Measurements from ENCODE around the gene UBE2S. TPM values are rescaled to one million over a fixed set of nuclear protein-coding genes. Genes with fewer than 3 reads are reported as not detected.

UBE2S gene
- total and polyA plus RNA-seq, 10 of the 15 experiments (the other 5 are each of a cell fraction or from before 2014, with no cell fraction given) = 2.3 to 640 (median 127) TPM

- ChIA-PET RAD21 (ENCODE audit: unreplicated experiment) (no interaction called here), CTCF (no interaction called here), SMC1A (ENCODE audit: uncharacterized antibody, unreplicated experiment) (no interaction called here), POLR2A (no interaction called here)
- Histone ChIP-seq H3K4me1 (ENCODE audit: control insufficient read depth, insufficient read depth, low read length) (no peaks in the 10 kb centered on the region), H3K4me2 (ENCODE audit: control insufficient read depth, insufficient read depth) (no peak overlapping the region), H3K4me3 (no peak overlapping the region), H3K9me3 (replicated peaks; ENCODE audit: control insufficient read depth, insufficient read depth, low read length) (no peaks in the 10 kb centered on the region), H3K36me3 (ENCODE audit: control insufficient read depth in 2 of 2, insufficient read depth in 2 of 2, low read length in 1 of 2) (peaks cover 0 to 3% of the 10 kb centered on the region in 2 experiments; a peak in 2 of 4 replicates), H4K20me1 (ENCODE audit: control insufficient read depth, insufficient read depth) (peaks cover 4% of the 10 kb centered on the region; the same call in 1 of the 2 replicates), H3K27ac (ENCODE audit: control insufficient read depth, insufficient read depth) (no peak overlapping the region), H2AFZ (ENCODE audit: control insufficient read depth, low read depth, low read length) (no peak overlapping the region), H3K27me3 (replicated peaks in 1 of 2; ENCODE audit: control insufficient read depth in 2 of 2, insufficient read depth in 2 of 2, low read length in 1 of 2) (no peaks in the 10 kb centered on the region; a peak in 2 of 4 replicates), H3K9ac (ENCODE audit: control insufficient read depth, insufficient read depth, low read length) (no peak overlapping the region), H3K79me2 (ENCODE audit: control insufficient read depth, insufficient read depth, low read length) (no peaks in the 10 kb centered on the region)
- intact Hi-C loops (cut with micrococcal nuclease; ENCODE audit: unreplicated experiment) = no loop called here
- FAIRE-seq (no peak), ATAC-seq (no peak), DNase-seq (ENCODE audit: low read depth, low spot score) (no peak)
- in situ Hi-C loops (cut with MboI) = no loop called here
- no TSS peak for BruUV-seq (replicated peaks)
- WGBS (ENCODE audit: insufficient coverage, insufficient replicate concordance, low lambda C conversion rate, missing lambda C conversion rate) = 51% methylated on average over 13 of the region's 16 CpGs
- TF ChIP-seq SKIL (IDR thresholded peaks at IDR 0.05; ENCODE audit: low read depth, poor library complexity, severe bottlenecking) = no peak
- no peak for TF ChIP-seq MYB (IDR thresholded peaks at IDR 0.05; ENCODE audit: borderline replicate concordance, low read depth, low read length)
- TF ChIP-seq HCFC1 (IDR thresholded peaks at IDR 0.05; ENCODE audit: low read length) = no peak
- no peak for TF ChIP-seq SIX5 (IDR thresholded peaks at IDR 0.05; ENCODE audit: low read depth, low read length, severe bottlenecking)
- TF ChIP-seq POLR2AphosphoS2 (IDR thresholded peaks at IDR 0.05; ENCODE audit: low read depth, low read length) = no peak
- TF ChIP-seq ZBTB40 (IDR thresholded peaks at IDR 0.05; ENCODE audit: borderline replicate concordance) = no peak
- no peak for TF ChIP-seq E2F8 (IDR thresholded peaks at IDR 0.05; ENCODE audit: low read depth, partially characterized antibody)
- no peak for TF ChIP-seq GATAD2B (conservative IDR thresholded peaks at IDR 0.05; ENCODE audit: low read depth)
- TF ChIP-seq CUX1 (IDR thresholded peaks at IDR 0.05; ENCODE audit: insufficient replicate concordance, low read depth, low read length) = no peak
These were observed 41.9 kb upstream of the UBE2S start for GRCh38 chr19:55449469-55449868.
